NCI-H748 (cell line): ENCODE results near the gene RMRP.
"Not testable (repeated sequence)": the region's sequence is repeated elsewhere in the genome, so short reads cannot be mapped to it uniquely, and the experiment has no call there.

Experiments used
- DNase-seq: peaks from one replicate; lab custom pipeline; 2025; ENCODE audit not compliant: unreplicated experiment; lab: John Stamatoyannopoulos, UW

RMRP gene

DNA sequence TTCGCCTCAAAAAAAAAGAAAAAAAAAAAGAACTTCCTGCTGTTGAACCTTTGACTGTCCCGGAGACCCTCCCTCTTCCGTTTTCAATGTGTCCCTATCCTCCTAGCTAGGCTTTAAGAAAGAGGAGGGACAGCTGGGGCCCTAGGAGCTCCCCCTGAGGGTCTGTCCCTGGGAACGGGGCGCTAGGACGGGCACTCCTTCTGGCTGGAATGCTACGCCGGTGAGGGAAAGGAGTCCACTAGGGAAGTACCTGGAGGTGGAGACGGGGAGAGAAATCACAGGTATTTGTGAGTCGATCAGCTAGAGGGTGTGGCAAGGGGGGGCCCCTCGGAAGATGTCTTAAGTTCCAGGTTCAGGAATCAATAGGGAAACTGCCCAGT, 11.7 kb downstream of the RMRP start:
- peak; percentile 64 for DNase-seq

DNA sequence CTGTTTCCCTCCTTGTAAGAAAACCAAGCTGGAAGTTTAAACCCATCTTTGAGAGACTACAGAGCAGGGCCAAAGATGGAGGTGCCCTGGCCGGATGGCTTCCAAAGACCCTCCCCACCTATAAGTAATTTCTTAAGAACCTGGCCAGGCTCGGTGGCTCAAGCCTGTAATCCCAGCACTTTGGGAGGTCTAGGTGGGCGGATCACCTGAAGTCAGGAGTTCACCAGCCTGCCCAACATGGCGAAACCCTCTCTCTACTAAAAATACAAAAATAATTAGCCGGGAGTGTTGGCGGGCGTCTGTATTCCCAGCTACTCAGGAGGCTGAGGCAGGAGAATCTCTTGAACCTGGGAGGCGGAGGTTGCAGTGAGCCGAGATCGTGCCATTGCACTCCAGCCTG, 12.1 kb downstream of the RMRP start:
- not testable (repeated sequence) for DNase-seq

GRCh38 chr9:35643046-35643445, 14.8 kb downstream of the RMRP start:
- no peak for DNase-seq

- DNase-seq: not testable (repeated sequence)
Measured at GRCh38 chr9:35641478-35641877, 16.3 kb downstream of the RMRP start.

- not testable (repeated sequence) for DNase-seq
Measured at GRCh38 chr9:35640431-35640830, 17.4 kb downstream of the RMRP start.

DNA sequence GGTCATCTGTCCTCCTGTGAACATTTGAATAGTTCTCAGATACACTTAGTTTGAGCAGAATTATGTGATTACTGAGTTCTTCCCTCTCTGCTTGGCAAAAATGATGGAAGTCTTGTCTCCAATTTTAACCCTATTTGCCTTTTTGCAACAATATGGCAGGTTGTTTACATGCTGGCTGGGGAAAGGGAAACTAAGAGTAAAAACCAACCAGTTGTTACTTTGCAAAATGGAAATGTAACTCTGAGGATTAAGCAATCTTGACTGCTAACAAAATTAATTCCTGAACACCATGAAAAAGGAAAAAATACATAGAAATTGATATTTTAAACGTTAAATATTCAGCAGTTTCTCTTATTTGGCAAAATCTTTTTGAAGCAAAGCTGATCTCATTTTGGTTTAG, 18.2 kb downstream of the RMRP start:
- DNase-seq: no peak

DNA sequence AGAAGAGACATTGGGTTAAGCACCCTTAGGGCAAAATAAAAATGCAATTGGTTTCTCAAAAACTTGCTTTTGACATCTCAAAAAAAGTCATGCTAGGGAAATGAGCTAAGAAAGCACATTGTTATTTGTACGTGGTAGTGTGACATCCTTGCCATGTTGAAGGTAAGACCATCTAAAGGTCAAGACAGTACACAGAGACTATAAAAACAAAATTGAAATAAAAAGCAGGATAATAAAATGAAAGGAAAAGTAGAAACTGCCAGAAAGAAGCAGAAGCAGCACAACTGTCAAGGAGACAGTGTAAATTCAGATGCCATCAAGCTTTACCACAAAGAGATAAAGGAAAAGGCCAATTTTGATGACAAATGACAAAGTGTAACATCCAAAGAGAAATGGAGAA, 18.6 kb downstream of the RMRP start:
- DNase-seq: not testable (repeated sequence)

- DNase-seq: not testable (repeated sequence)
Measured at GRCh38 chr9:35638751-35639150, 19.1 kb downstream of the RMRP start.

- not testable (repeated sequence) for DNase-seq
Measured at GRCh38 chr9:35637427-35637955, 20.3 kb downstream of the RMRP start.

- DNase-seq: not testable (repeated sequence)
Measured at GRCh38 chr9:35636877-35637246, 21.0 kb downstream of the RMRP start.

DNA sequence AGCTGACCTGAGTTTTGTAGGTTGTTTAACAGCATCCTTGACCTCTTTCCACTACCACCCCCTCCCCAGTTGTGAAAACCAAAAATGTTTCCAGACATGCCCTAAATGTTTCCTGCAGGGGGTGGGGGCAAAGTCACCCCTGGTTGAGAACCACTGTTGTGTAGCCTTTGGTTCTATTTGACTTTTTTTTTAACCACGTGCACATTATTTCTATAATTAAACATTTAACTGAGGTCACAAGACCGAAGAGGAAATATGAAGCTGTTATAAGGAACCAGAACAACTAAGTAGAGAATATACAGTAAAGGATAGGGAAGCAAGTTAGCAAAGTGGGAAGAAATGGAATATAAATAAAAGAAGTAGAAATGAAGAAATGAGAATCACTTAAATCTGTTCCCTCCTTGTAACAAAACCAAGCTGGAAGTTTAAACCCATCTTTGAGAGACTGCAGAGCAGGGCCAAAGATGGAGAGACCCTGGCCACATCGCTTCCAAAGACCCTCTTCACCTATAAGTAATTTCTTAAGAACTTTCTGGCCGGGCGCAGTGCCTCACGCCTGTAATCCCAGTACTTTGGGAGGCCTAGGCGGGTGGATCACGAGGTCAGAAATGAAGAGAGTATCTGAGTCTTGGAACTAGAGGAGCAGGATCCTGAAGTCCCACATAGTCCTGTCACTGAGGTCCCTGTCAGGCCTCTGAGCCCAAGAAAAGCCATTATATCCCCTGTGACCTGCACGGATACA, 21.5 kb downstream of the RMRP start:
- DNase-seq: no peak

DNA sequence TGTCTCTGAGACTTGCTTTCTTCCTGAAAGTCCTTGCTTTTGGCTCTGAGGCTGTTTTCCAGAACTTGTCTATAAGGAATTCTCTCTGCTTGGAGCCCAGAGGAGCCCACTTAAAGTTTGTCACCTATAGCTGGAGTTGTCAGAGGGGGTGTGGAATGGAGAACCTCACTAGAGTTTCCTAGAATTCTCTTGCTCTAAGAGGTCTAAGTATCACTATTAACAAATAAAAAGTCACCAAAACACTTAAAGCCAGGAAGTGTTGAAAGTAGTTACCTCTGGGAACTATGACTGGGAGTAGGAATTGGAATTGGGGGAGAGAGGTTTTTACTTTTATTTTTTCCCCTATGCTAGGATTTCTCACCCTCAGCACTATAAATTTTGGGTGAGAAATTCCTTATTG, 22.1 kb downstream of the RMRP start:
- DNase-seq: no peak

DNA sequence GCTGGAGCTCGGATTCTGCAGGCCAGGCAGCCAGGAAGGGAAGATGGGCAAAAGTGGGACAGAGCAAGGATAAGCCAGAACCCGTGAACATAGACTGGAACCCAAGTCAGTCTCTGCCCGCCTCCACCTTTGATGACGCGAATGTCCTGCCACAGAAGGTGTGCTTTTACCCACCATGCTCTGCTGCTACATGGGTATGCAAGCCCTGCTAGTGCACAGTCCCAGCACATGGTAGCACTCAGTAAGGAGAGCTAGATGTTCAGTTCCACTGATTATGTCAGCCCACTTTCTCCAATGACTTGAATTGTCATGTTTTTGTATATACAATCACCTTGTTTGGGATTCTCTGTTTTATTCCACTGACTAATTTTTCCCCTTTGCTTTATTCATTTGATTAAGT, 28.2 kb downstream of the RMRP start:
- no peak for DNase-seq

- no peak for DNase-seq
Measured at GRCh38 chr9:35628389-35628991, 29.3 kb downstream of the RMRP start.

GRCh38 chr9:35627575-35627974, 30.2 kb downstream of the RMRP start:
- DNase-seq: no peak

DNA sequence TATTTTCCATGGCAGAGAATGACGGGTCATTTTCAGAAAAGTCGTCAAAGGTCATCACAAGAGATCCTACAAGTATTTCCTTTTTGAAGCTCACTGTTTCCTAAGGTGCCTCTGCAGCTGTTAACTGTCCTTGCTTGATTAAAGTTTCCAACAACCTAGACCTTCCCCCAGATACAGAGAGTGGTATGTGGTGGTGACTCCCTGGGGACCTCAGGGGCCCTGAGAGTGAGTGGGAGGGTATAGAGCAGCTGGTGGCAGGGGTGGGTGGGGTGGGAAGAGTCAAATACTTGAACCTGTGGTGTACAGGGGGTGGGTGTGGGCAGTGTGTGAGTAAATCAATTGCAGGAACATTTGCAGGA, 38.0 kb downstream of the RMRP start:
- DNase-seq: no peak

GRCh38 chr9:35618854-35619799, 38.7 kb downstream of the RMRP start:
- DNase-seq: no peak

GRCh38 chr9:35618325-35618727, 39.5 kb downstream of the RMRP start, which contains the start of gene CD72:
CD72 (minus strand) TSS chr9:35618413; CDS start chr9:35618303, 110 bp downstream.
- DNase-seq: no peak

DNA sequence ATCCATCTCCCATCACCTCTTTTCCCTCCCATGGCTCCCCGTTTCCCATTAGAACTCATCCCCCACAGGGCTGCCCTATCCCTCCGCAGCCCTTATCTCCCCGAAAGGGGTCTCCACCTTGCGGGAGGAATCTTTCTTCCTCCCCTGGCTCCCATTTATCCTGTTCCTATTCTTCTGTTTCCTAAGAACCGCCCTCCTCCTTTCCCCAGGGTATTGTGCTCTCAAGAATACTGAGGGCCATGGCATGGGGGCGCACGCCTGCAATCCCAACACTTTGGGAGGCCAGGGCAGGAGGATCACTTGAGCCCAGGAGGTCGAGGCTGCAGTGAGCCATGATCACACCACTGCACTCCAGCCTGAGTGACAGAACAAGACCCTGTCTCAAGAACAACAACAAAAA, 40.3 kb downstream of the RMRP start:
- no peak for DNase-seq

GRCh38 chr9:35616681-35617459, 40.9 kb downstream of the RMRP start:
- peak; percentile 56 for DNase-seq
